ENCODE data around the gene PGM1. TPM values are rescaled to one million over a fixed set of nuclear protein-coding genes. Genes with fewer than 3 reads are reported as not detected.

PGM1 gene
- total and polyA plus RNA-seq, 9 of the 15 experiments (the other 6 are each of a cell fraction or from before 2014, with no cell fraction given) = 0.03 to 0.31 (median 0.09) TPM; not detected in 5

DNA sequence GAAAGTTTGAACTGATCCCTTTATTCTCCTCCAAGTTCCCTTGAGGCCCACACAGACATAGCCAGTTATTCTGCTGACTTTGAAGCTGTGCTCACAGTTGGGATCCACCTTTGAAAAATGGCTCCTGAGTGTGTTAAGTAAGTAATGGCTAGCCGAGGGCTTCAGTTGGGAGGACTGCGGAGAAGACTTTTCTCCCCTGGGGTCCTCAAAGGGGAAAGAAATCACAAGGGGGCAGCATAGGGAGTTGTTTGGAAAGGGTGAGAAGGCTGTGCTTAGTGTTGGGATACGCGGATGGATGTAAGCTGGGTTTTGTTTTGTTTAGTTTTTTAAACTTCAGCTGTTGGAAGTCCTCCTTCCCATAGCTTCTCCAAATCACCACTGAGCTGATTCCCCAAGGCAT lies 8.3 kb downstream of the PGM1 start (continued):
- TF ChIP-seq, protein P1, sequence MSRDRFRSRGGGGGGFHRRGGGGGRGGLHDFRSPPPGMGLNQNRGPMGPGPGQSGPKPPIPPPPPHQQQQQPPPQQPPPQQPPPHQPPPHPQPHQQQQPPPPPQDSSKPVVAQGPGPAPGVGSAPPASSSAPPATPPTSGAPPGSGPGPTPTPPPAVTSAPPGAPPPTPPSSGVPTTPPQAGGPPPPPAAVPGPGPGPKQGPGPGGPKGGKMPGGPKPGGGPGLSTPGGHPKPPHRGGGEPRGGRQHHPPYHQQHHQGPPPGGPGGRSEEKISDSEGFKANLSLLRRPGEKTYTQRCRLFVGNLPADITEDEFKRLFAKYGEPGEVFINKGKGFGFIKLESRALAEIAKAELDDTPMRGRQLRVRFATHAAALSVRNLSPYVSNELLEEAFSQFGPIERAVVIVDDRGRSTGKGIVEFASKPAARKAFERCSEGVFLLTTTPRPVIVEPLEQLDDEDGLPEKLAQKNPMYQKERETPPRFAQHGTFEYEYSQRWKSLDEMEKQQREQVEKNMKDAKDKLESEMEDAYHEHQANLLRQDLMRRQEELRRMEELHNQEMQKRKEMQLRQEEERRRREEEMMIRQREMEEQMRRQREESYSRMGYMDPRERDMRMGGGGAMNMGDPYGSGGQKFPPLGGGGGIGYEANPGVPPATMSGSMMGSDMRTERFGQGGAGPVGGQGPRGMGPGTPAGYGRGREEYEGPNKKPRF (IDR thresholded peaks at IDR 0.05; ENCODE audit: low read depth, low read length) = no peak
- TF ChIP-seq PURB (CRISPR knock-in tag; IDR thresholded peaks at IDR 0.05; ENCODE audit: low read depth) (no peak), ZBTB17 (CRISPR knock-in tag; IDR thresholded peaks at IDR 0.05) (no peak), ZNF583 (CRISPR knock-in tag; IDR thresholded peaks at IDR 0.05) (no peak), TSC22D4 (tag; IDR thresholded peaks at IDR 0.05) (no peak), HEY1 (CRISPR knock-in tag; IDR thresholded peaks at IDR 0.05; ENCODE audit: borderline replicate concordance) (no peak)
- TF ChIP-seq, protein P2, sequence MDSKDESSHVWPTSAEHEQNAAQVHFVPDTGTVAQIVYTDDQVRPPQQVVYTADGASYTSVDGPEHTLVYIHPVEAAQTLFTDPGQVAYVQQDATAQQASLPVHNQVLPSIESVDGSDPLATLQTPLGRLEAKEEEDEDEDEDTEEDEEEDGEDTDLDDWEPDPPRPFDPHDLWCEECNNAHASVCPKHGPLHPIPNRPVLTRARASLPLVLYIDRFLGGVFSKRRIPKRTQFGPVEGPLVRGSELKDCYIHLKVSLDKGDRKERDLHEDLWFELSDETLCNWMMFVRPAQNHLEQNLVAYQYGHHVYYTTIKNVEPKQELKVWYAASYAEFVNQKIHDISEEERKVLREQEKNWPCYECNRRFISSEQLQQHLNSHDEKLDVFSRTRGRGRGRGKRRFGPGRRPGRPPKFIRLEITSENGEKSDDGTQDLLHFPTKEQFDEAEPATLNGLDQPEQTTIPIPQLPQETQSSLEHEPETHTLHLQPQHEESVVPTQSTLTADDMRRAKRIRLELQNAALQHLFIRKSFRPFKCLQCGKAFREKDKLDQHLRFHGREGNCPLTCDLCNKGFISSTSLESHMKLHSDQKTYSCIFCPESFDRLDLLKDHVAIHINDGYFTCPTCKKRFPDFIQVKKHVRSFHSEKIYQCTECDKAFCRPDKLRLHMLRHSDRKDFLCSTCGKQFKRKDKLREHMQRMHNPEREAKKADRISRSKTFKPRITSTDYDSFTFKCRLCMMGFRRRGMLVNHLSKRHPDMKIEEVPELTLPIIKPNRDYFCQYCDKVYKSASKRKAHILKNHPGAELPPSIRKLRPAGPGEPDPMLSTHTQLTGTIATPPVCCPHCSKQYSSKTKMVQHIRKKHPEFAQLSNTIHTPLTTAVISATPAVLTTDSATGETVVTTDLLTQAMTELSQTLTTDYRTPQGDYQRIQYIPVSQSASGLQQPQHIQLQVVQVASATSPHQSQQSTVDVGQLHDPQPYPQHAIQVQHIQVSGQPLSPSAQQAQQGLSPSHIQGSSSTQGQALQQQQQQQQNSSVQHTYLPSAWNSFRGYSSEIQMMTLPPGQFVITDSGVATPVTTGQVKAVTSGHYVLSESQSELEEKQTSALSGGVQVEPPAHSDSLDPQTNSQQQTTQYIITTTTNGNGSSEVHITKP (IDR thresholded peaks at IDR 0.05; ENCODE audit: partially characterized antibody) = no peak
- TF ChIP-seq, protein P3, sequence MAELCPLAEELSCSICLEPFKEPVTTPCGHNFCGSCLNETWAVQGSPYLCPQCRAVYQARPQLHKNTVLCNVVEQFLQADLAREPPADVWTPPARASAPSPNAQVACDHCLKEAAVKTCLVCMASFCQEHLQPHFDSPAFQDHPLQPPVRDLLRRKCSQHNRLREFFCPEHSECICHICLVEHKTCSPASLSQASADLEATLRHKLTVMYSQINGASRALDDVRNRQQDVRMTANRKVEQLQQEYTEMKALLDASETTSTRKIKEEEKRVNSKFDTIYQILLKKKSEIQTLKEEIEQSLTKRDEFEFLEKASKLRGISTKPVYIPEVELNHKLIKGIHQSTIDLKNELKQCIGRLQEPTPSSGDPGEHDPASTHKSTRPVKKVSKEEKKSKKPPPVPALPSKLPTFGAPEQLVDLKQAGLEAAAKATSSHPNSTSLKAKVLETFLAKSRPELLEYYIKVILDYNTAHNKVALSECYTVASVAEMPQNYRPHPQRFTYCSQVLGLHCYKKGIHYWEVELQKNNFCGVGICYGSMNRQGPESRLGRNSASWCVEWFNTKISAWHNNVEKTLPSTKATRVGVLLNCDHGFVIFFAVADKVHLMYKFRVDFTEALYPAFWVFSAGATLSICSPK (IDR thresholded peaks at IDR 0.05; ENCODE audit: borderline replicate concordance) = no peak

All from K562 (cell line).